Measurements from ENCODE around the gene TIMM9.
"Not testable (repeated sequence)": the region's sequence is repeated elsewhere in the genome, so short reads cannot be mapped to it uniquely, and the experiment has no call there.

The TIMM9 gene

DNA sequence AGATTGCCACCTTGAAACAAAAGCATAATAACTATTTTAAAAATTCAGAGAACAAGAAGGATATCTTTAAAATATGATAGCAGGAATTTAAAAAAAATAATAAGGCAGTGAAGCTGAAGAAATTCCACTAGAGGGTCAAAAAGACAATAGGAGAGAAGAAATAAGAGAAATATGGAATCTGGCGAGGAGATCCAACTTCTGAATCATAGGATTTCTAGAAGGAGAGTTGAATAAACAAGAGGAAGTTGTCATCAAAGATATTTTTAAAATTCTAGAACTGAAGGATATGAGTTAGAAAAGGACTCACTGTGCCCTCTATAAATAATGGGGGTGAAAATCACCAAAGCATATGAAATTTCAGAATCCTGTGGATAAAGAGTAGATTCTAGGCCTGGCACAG, 58.4 kb downstream of the TIMM9 start:
- H3K36me3 Mint-ChIP-seq (ENCODE audit: low read depth): peaks cover 48% of the 10 kb centered on the region
- peaks cover 2% of the 10 kb centered on the region for H3K4me1 Mint-ChIP-seq (ENCODE audit: low read depth)
- no peak overlapping the region for H3K27ac Mint-ChIP-seq
- H3K9me3 Mint-ChIP-seq: no peaks in the 10 kb centered on the region
- H3K27me3 Mint-ChIP-seq (ENCODE audit: low read depth): no peaks in the 10 kb centered on the region
- no peak overlapping the region for H3K4me3 Mint-ChIP-seq
- DNase-seq (ENCODE audit: low spot score): no peak

DNA sequence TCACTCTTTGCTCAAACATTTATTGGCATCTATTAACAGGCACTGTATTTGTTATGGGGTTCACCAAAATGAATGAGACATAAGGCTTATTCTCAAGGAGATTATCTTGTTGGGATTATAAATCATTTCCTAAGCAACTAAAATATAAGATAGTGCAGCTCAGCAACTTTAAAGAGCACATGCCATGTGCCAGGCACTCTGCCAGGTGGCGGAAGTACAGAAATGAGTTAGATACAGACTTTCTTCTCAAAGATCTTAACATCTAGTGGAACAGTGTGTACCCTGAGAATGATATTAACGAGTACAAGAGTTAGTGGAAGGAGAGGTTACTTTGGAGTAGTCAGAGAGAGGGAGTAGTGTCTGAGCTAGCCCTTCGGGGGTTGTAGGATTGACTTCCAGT, 60.0 kb downstream of the TIMM9 start:
- Mint-ChIP-seq H3K4me3 (no peak overlapping the region), H3K27me3 (ENCODE audit: low read depth) (no peaks in the 10 kb centered on the region), H3K36me3 (ENCODE audit: low read depth) (peaks cover 44% of the 10 kb centered on the region), H3K4me1 (ENCODE audit: low read depth) (peaks cover 2% of the 10 kb centered on the region), H3K27ac (no peak overlapping the region), H3K9me3 (no peaks in the 10 kb centered on the region)
- DNase-seq (ENCODE audit: low spot score): no peak

DNA sequence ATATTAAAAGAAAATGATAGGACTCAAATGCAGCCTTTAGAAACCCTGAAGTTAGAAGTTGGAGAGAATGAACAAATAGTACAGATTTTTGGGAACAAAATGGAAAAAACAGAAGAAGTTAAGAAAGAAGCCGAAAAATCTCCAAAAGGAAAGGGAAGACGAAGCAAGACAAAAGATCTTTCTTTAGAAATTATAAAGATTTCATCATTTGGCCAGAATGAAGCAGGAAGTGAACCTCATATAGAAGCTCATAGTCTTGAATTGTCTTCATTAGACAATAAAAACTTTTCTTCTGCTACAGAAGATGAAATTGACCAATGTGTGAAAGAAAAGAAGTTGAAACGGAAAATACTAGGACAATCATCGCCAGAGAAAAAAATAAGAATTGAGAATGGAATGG, 63.0 kb downstream of the TIMM9 start:
- H3K36me3 Mint-ChIP-seq (ENCODE audit: low read depth): peaks cover 41% of the 10 kb centered on the region
- H3K4me1 Mint-ChIP-seq (ENCODE audit: low read depth): peaks cover 2% of the 10 kb centered on the region
- H3K4me3 Mint-ChIP-seq: no peak overlapping the region
- no peaks in the 10 kb centered on the region for H3K9me3 Mint-ChIP-seq
- H3K27ac Mint-ChIP-seq: no peak overlapping the region
- DNase-seq (ENCODE audit: low spot score): no peak
- no peaks in the 10 kb centered on the region for H3K27me3 Mint-ChIP-seq (ENCODE audit: low read depth)

DNA sequence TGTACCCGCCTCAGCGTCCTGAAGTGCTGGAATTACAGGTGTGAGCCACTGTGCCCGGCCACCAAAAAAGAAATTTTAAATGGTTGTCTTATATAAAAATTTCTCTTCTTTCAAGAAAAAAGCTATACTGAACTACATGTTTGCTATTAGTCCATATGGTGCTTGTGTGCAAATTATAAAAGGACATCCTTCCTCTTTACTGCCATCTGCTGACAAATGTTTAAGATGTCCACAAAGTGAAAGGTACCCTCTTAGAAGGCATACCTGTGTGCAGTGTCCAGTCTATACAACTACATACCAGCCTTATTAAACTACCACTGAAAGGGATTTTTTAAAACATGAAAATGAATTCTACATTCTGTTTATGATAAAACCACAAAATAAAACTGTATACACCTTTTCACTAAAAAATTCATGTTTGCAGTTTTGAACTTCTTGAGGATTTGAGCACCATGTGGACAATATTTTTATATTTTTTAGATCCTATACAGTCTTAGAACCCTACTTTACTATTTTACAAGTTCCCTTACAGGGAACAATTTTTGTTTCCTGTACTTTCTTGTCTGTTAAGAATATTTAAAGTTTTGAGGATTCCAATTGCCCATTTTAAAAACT, 64.4 kb downstream of the TIMM9 start:
- DNase-seq (ENCODE audit: low spot score): no peak
- H3K4me1 Mint-ChIP-seq (ENCODE audit: low read depth): peaks cover 2% of the 10 kb centered on the region
- no peak overlapping the region for H3K4me3 Mint-ChIP-seq

DNA sequence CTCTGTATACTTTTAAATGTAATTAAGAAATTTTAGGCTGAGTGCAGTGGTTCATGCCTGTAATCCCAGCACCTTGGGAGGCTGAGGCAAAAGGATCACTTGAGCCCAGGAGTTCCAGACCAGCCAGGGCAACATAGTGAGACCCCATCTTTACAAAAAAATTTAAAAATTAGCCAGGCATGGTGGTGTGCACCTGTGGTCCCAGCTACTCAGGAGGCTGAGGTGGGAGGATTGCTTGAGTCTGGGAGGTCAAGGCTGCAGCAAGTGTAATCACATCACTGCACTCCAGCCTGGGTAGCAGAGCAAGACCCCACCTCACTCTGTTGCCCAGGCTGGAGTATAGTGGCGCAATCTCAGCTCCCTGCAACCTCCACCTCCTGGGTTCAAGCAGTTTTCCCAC, 65.1 kb downstream of the TIMM9 start:
- not testable (repeated sequence) for H3K4me1 Mint-ChIP-seq (ENCODE audit: low read depth); H3K27ac Mint-ChIP-seq; H3K27me3 Mint-ChIP-seq (ENCODE audit: low read depth); DNase-seq (ENCODE audit: low spot score); H3K9me3 Mint-ChIP-seq; H3K4me3 Mint-ChIP-seq
- peaks cover 32% of the 10 kb centered on the region for H3K36me3 Mint-ChIP-seq (ENCODE audit: low read depth)

More for the DNA sequence above, 64.4 kb downstream of the TIMM9 start:
- Mint-ChIP-seq H3K9me3 (no peaks in the 10 kb centered on the region), H3K27me3 (ENCODE audit: low read depth) (no peaks in the 10 kb centered on the region), H3K36me3 (ENCODE audit: low read depth) (peaks cover 35% of the 10 kb centered on the region), H3K27ac (no peak overlapping the region)
